CD4-positive, alpha-beta T cell (primary cell): Measurements from ENCODE around the gene UMPS. TPM values are rescaled to one million over a fixed set of nuclear protein-coding genes. Genes with fewer than 3 reads are reported as not detected.

Source experiments
- ATAC-seq: fragments of 200-7000 bp; cut with Tn5 transposase; one replicate; pipeline ENCODE4 v1.10.0; 2022; ENCODE audit warnings: mild to moderate bottlenecking; ENCODE audit not compliant: poor library complexity
- CTCF ChIA-PET: fragments of 350-600 bp; sonication (Branson Sonifier 250); formaldehyde crosslinking; loops from one replicate; lab custom pipeline; 2021; ENCODE audit warnings: antibody characterized with exemption, inconsistent platforms; lab: Charles Lee
- POLR2A ChIA-PET: fragments of 350-600 bp; sonication (Branson Sonifier 250); formaldehyde crosslinking; loops from one replicate; lab custom pipeline; 2021; ENCODE audit warnings: antibody characterized with exemption, inconsistent platforms; lab: Charles Lee
- DNase-seq, 14 experiments: peaks; one replicate each; pipeline ENCODE4 v3.0.0-alpha.2; 2013 to 2020; ENCODE audit warnings: mixed read lengths in 2 of 14
- H3K27ac ChIP-seq, 2 donors: one replicate each; pipeline versions ENCODE4 v1.5.1 to v1.7.0; 2013; ENCODE audit warnings: low read length in 2 of 2, low read depth in 1 of 2, mild to moderate bottlenecking in 1 of 2
- H3K27me3 ChIP-seq, 2 experiments: 1 replicate in 1 of 2; 2 replicates in 1 of 2; pipeline versions ENCODE4 v1.6.1 to v1.7.0; 2013; ENCODE audit warnings: low read length in 2 of 2, control low read depth in 1 of 2, mild to moderate bottlenecking in 1 of 2, moderate library complexity in 1 of 2; ENCODE audit not compliant: insufficient read depth in 2 of 2, control insufficient read depth in 1 of 2
- H3K36me3 ChIP-seq: one replicate; pipeline ENCODE4 v1.6.1; 2013; ENCODE audit warnings: low read length, control low read depth; ENCODE audit not compliant: insufficient read depth
- H3K4me1 ChIP-seq: one replicate; pipeline ENCODE4 v1.6.1; 2013; ENCODE audit warnings: low read length, control low read depth; ENCODE audit not compliant: insufficient read depth
- H3K4me3 ChIP-seq: one replicate; pipeline ENCODE4 v1.5.1; 2013; ENCODE audit warnings: mild to moderate bottlenecking, low read length, moderate library complexity
- H3K9me3 ChIP-seq, 2 experiments: 1 replicate in 1 of 2; 2 replicates in 1 of 2; pipeline versions ENCODE4 v1.6.1 to v1.7.0; 2013; ENCODE audit warnings: low read length in 2 of 2, mild to moderate bottlenecking in 2 of 2, control low read depth in 1 of 2, moderate library complexity in 1 of 2; ENCODE audit not compliant: control insufficient read depth in 1 of 2, insufficient read depth in 1 of 2
- H3K27ac Mint-ChIP-seq: one replicate; pipeline ENCODE4 v1.8.0; 2020; ENCODE audit warnings: mixed read lengths
- H3K27me3 Mint-ChIP-seq: one replicate; pipeline ENCODE4 v1.8.0; 2021; ENCODE audit warnings: mixed read lengths
- H3K36me3 Mint-ChIP-seq: one replicate; pipeline ENCODE4 v1.8.0; 2021; ENCODE audit warnings: low read depth, mixed read lengths
- H3K4me1 Mint-ChIP-seq: one replicate; pipeline ENCODE4 v1.8.0; 2021; ENCODE audit warnings: low read depth, mixed read lengths
- H3K4me3 Mint-ChIP-seq: one replicate; pipeline ENCODE4 v1.8.0; 2020; ENCODE audit warnings: mild to moderate bottlenecking, mixed read lengths
- H3K9me3 Mint-ChIP-seq: one replicate; pipeline ENCODE4 v1.8.0; 2020; ENCODE audit warnings: mixed read lengths
- CTCF ChIP-seq: fragments of 200-600 bp; IDR thresholded peaks from one replicate; pipeline ENCODE4 v1.8.0; 2022; ENCODE audit warnings: antibody characterized with exemption, mild to moderate bottlenecking
- intact Hi-C, 2 experiments: fragments of 100-400 bp; cut with DNase I in 1 of 2; cut with micrococcal nuclease in 1 of 2; formaldehyde crosslinking; loops; one replicate each; pipeline versions ENCODE4 v1.15.1 to v1.9.0; 2023 to 2025; cut with DNase I, micrococcal nuclease
- polyA plus RNA-seq, 2 donors: library from polyadenylated mRNA; unstranded; fragments of 120-200 nt; gene quantifications; one replicate each; pipeline ENCODE4 v1.2.1, GENCODE V29; 2013
- total RNA-seq, 174 experiments: library from RNA in 2 of 174; stranded (reverse) in 2 of 174; gene quantifications; one replicate each; pipeline ENCODE4 v1.2.3 and lab custom pipeline; 2021 to 2026

The UMPS gene
- total RNA-seq (10 to 100 TPM; 19.5 to 19.7 TPM), total RNA-seq (lab: John Stamatoyannopoulos, UW) (20.0 to 134 (median 50.5) reads per million in 172 experiments)
- 13.7 TPM for polyA plus RNA-seq (2013, experiment 1 of 2)
- 18.3 TPM for polyA plus RNA-seq (2013, experiment 2 of 2)

- Histone ChIP-seq H3K4me1 (peaks cover 21% of the 10 kb centered on the region), H3K27me3 (peaks cover 5 to 11% of the 10 kb centered on the region in 2 experiments), H3K9me3 (no peaks in the 10 kb centered on the region), H3K27ac (peak within 1 kb of the TSS; percentile 54 to 76), H3K36me3 (peaks cover 8% of the 10 kb centered on the region), H3K4me3 (peak within 1 kb of the TSS; percentile 78)
- Mint-ChIP-seq H3K4me1 (peaks cover 44% of the 10 kb centered on the region), H3K9me3 (no peaks in the 10 kb centered on the region), H3K36me3 (peaks cover 36% of the 10 kb centered on the region), H3K4me3 (peak within 1 kb of the TSS; percentile 98), H3K27ac (peak within 1 kb of the TSS; percentile 94), H3K27me3 (peaks cover 17% of the 10 kb centered on the region)
- DNase-seq (peak; percentile 83 to 95 (median 91)), ATAC-seq (peak; percentile 97)
- POLR2A ChIA-PET, result interaction anchor here (1.1 to 1.6 kb wide), 3 partner anchors 10 to 865 kb away, joined by 5 to 7 read pairs (median 6); partner anchors contain the start of gene OSBPL11
- intact Hi-C loops, result loop anchor here in 1 of 2 experiments (2.0 to 10.0 kb wide), 7 partner anchors 322 to 1354 kb away; partner anchors contain the start of genes HACD2, OSBPL11, SLC41A3 and ZNF148
- TF ChIP-seq CTCF, result no peak
- CTCF ChIA-PET, result interaction anchor here (2.1 kb wide), 1 partner anchor 171 kb away, joined by 6 read pairs; no protein-coding TSS in a partner anchor
Observed at GRCh38 chr3:124730129-124730940, at the start of gene UMPS. UMPS (plus strand) TSS chr3:124730452; CDS start chr3:124730472, 20 bp downstream.

- Mint-ChIP-seq H3K27me3 (peaks cover 6% of the 10 kb centered on the region), H3K36me3 (no peaks in the 10 kb centered on the region), H3K4me1 (no peaks in the 10 kb centered on the region), H3K27ac (no peak overlapping the region), H3K4me3 (no peak overlapping the region), H3K9me3 (no peaks in the 10 kb centered on the region)
- Histone ChIP-seq H3K27ac (no peak overlapping the region), H3K9me3 (no peaks in the 10 kb centered on the region), H3K4me3 (no peak overlapping the region), H3K36me3 (no peaks in the 10 kb centered on the region), H3K27me3 (no peaks in the 10 kb centered on the region), H3K4me1 (no peaks in the 10 kb centered on the region)
- no peak for ATAC-seq
- no peak for TF ChIP-seq CTCF
- POLR2A ChIA-PET, result no interaction called here
- CTCF ChIA-PET, result no interaction called here
- no peak for DNase-seq
- intact Hi-C loops, result no loop called here
Observed at GRCh38 chr3:124680521-124680920, 49.7 kb upstream of the UMPS start.

GRCh38 chr3:124682263-124682662, 48.0 kb upstream of the UMPS start:
- CTCF ChIA-PET, result no interaction called here
- POLR2A ChIA-PET, result no interaction called here
- Mint-ChIP-seq H3K36me3 (no peaks in the 10 kb centered on the region), H3K9me3 (no peaks in the 10 kb centered on the region), H3K27ac (no peak overlapping the region), H3K4me1 (no peaks in the 10 kb centered on the region), H3K27me3 (peaks cover 15% of the 10 kb centered on the region), H3K4me3 (no peak overlapping the region)
- Histone ChIP-seq H3K27ac (no peak overlapping the region), H3K27me3 (no peaks in the 10 kb centered on the region), H3K36me3 (no peaks in the 10 kb centered on the region), H3K9me3 (no peaks in the 10 kb centered on the region), H3K4me3 (no peak overlapping the region), H3K4me1 (no peaks in the 10 kb centered on the region)
- DNase-seq, result no peak
- ATAC-seq, result no peak
- no peak for TF ChIP-seq CTCF
- intact Hi-C loops, result no loop called here
